ENCODE data around the gene NPW.
A peak's percentile ranks its signal among the peaks of the same experiment; 100 is the strongest.

The NPW gene

DNA sequence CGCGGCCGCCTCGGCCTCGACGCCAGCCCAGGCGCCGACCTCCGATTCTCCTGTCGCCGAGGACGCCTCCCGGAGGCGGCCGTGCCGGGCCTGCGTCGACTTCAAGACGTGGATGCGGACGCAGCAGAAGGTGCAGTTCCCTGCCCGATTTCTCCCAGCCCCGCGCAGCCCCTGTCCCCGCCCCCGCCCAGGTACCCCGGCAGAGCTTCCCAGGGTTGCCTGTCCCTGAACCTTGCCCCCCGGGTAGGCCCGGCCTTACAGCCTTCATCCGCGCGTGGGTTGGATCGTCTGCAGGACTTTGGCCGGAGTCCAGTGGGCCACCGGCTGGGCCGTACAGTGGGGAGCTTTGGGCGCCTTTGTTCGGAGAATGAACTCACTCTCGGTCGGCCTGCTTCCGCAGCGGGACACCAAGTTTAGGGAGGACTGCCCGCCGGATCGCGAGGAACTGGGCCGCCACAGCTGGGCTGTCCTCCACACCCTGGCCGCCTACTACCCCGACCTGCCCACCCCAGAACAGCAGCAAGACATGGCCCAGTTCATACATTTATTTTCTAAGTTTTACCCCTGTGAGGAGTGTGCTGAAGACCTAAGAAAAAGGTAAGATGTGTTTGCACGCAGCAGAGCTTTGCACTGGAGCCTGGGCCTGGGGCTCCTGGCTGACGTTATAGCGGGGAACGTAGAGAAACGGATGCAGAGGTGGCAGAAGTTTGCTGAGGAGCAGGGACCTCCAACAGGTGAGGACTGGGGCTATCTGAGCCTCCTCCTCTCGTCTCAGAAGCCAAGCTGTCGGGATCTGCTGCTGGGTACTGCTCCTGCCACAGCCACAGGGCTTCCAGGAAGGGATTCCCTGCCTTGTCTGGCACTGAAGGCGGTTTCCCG is 35.0 kb upstream of the NPW start:
- no peak for DNase-seq (ENCODE audit: low spot score)

DNA sequence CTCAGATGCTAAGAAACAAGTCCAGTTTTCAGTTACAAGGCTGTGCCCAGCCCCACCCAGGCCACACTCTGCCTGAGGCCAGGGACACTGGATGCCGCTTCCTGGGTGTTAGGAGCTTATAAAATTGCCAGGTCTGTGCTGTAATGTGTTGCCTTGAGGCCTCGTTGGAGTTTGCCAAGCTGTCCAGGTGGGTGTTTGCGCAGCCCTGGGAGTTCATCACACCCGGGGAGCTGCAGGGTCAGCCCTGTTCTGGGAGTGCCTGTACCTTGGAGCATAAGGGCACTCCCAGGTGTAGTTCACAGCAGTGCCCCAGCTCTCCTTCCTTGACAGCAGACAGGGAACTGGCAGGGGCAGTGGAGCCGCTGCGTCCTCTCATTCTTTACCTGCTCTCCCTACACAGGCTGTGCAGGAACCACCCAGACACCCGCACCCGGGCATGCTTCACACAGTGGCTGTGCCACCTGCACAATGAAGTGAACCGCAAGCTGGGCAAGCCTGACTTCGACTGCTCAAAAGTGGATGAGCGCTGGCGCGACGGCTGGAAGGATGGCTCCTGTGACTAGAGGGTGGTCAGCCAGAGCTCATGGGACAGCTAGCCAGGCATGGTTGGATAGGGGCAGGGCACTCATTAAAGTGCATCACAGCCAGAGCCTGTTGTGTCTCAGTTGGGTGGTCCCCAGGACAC is 34.0 kb upstream of the NPW start:
- no peak for DNase-seq (ENCODE audit: low spot score)

DNA sequence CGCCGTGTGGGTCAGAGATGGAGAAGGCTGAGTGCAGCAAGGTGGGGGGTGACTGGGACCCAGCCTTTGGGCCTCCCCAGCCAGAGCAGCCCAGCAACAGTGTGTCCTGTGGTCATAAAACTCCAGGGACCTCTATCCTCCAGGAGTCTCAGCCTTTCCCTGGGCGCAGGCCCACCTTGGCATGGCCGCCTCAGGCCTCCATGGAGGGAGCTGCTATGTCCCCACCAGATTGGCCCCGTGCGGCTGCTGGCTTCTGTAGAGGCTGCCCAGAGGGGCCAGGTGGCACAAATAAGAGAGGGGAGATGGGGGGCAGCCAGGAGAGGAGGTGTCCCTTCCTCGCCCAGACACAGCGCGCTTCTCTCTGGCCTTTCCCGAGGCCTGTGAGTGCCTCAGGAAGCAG is 32.4 kb upstream of the NPW start:
- no peak for DNase-seq (ENCODE audit: low spot score)

DNA sequence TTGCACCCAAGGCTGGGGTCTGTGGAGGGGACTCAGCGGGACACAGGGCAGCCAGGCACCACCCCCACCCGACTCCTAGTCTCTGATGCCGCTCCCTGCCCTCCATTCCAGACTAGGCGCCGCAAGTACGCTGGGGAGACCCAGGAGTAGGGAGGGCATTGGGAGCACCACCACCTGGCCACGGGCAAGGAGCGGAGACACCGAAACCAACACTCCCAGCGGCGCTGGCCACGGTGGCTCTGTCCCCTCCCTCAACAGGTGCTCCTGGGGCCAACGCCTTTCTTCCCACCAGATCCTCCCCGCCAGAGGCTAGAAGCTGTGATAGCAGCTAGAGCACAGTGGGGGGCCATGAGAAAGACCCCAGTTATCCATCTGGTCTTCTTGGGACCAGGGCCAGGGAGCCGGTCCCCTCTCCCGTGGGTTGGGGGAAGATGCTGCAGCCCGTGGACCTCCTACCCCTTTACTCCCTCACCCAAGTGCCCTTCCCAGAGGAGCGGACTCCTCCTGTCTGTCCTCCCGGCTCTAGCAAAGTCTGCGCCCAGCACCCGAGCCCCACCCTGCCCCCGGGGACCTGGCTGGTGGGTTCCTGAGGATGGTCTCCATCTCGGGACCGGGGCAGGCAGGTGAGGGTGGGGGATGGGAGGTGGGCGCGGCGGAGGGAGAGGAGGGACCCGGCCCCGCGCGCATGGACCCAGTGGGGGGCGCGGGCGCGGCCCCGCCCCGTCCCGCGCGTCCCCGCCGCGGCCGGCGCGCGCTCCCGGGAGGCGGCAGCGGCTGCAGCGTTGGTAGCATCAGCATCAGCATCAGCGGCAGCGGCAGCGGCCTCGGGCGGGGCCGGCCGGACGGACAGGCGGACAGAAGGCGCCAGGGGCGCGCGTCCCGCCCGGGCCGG is 30.1 kb upstream of the NPW start, which contains the start of gene SYNGR3:
SYNGR3 (plus strand) TSS at position 762 of the 892 bp plus-strand sequence. CDS start 133 bp downstream, outside the sequence.
- no peak for DNase-seq (ENCODE audit: low spot score)

DNA sequence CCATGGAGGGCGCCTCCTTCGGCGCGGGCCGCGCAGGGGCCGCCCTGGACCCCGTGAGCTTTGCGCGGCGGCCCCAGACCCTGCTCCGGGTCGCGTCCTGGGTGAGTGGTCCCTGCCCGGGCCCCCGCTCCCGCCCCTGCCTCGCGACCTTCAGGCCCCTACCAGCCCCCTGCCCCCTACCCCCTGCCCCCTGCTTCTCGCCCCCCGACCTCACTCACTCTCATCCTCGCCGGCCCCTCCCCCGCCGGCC is 29.6 kb upstream of the NPW start:
- DNase-seq (ENCODE audit: low spot score): no peak

DNA sequence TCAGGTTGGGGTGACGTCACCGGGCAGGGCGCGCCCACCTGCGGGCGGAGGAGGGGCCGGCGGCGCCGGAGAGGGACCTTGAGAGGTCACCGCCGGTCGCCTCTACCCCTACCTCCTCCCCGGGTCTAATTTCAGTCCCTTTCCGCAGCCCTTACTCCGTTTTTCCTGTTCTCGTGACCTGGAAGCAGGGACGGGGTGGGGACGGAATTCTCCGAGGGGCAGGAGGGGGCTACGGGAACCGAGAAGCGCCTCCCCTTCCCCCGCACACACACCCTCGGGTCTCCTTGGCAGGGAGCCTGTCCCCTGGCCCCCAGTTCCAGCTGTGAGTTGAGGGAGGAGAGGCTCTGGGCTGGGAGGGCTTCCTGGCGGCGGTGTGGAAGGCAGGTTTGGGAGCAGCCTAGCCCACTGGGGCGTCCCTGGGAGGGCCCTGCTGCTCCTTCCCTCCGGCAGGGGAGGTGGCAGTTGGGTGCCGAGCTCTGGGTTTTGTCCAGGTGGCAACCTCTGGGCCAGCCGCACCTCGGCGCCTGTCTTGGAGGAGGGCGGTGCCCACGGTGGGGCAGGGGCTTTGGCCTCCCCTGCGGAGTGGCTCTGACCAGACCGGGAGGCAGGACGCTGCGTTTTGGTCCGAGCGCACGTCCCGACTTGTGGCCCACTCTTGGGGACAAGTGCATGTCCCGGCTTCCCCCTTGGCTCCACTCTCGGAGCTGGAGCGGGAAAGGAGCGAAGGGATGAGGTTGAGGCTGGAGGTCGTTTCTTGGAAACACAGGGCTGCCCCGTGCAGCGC is 29.0 kb upstream of the NPW start:
- no peak for DNase-seq (ENCODE audit: low spot score)

DNA sequence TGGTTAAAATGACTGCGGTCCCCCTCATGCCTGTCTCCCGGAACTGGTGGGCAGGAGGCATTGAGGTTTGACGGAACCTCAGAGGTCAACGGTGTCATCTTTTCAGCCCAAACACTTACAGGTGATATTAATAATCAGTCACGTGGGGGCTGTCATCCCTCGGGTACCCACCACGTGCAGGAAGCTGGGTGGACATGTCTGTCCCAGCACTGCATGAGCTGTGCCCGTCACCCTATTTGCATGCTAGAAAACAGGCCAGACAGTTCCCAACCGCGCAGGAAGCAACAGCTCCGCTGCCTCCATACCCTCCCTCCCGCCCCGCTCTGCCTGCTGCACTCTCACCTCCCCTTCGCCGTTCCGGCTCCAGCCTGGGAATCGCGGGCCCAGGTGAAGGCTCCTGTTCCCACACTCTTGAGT is 28.4 kb upstream of the NPW start:
- DNase-seq (ENCODE audit: low spot score): no peak

DNA sequence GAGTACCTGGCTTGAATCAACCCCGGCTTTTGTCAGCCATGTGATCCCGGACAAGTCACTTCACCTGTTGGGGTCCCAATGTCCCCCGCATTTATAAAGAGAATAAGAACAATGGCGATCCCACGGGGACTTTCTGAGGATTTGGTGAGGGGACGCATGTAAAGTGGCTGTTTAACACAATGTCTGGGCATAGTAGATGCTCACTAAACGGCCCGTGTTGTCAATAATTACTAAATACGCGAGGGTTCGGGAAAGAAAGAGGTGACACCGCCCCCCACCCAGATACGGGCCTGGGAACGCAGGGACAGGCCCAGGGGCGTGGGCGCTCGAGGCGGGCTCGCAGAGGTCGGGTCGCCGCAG is 28.0 kb upstream of the NPW start:
- DNase-seq (ENCODE audit: low spot score): no peak

DNA sequence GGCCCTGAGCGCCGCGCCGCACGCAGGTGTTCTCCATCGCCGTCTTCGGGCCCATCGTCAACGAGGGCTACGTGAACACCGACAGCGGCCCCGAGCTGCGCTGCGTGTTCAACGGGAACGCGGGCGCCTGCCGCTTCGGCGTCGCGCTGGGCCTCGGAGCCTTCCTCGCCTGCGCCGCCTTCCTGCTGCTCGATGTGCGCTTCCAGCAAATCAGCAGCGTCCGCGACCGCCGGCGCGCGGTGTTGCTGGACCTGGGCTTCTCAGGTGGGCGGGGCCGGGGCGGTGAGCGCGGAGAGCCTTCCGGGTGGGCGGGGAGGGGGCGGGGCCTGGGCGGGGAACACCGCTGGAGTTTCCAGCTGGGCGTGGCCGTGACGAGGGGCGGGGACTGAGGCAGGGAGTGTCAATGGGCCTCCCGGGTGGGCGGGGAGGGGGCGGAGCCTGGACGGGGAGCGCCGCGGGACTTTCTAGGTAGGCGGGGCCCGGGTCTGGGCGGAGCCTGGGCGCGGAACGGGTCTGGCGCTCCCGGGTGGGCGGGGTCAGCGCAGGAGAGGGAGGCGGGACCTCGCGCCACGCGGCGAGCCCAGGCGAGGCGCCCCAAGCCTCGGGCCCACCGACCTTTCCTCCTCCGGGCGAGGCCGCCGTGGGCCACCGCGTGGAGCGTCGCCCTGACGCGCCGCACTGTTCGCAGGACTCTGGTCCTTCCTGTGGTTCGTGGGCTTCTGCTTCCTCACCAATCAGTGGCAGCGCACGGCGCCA is 27.5 kb upstream of the NPW start:
- peak; percentile 96 for DNase-seq (ENCODE audit: low spot score)

DNA sequence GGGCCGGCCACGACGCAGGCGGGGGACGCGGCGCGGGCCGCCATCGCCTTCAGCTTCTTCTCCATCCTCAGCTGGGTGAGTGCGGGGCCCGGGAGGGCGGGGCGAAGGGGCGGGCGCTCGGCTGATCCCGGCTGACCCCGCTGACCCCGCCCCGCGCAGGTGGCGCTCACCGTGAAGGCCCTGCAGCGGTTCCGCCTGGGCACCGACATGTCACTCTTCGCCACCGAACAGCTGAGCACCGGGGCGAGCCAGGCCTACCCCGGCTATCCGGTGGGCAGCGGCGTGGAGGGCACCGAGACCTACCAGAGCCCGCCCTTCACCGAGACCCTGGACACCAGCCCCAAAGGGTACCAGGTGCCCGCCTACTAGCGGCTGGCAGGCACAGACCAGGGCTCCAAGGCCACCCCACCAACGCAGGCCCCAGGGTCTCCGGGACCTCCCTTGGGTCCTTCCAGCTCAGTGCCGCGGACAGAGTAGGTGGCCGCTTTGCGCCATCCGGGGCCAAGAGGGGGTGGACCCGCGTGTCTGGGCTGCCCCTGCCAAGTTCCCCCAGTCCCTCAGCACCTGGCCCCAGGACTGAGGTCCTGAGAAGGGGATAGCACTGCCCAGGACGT is 26.8 kb upstream of the NPW start:
- DNase-seq (ENCODE audit: low spot score): no peak

DNA sequence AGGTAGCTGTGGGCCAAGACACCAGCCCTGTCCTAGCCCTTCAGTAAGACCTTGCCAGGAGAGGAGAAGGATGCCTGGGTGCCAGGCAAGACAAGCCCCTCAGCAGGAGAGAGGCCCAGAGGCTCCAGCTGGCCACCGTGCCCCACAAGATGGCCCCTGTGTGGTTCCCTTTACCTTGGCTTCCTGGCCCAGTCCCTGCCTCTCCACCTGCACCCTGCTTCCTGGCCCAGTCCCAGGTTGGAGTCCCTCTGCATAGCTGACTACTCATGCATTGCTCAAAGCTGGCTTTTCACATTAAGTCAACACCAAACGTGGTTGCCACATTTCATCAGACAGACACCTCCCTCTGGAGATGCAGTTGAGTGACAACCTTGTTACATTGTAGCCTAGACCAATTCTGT is 25.9 kb upstream of the NPW start:
- DNase-seq (ENCODE audit: low spot score): no peak

DNA sequence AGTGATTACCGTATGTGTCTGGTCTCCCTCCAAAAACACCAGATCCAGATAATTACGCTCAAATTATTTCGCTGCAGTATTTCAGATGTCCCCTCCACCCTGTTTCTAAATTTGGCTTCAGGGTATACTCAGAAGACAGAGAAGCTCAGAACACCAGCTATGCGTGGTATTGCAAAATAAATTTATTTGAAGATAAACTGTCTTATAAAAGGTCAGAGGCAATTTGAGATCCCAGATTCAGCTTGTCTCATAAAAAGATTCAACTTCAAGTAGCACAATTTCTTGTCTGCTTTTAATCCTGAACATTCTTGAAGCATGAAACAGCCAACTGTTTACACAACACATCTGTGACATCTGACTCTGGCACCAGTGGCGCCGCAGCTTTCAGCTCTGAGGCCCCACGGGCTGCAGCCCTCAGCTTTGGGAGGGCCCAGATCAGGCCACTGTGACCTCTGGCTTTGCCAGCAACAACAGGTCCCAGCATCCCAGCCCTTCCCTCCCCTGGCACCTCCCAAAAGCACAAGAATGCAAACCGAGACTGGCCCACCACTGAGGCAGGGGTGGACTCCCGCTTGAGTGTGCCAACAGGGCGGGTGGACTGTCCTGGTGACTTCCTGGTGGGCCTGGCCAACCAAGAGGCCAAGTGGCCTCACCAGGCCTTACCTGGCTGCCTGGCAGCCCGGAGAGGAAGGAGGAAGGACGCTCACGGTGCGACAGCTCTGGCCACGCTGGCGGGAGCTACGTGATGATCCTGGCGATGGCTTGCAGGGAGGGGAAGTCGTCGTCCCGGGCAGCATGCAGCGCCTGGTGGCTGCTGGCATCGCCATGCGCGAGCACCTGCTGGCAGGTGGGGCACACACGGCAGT is 21.9 kb upstream of the NPW start:
- no peak for DNase-seq (ENCODE audit: low spot score)

DNA sequence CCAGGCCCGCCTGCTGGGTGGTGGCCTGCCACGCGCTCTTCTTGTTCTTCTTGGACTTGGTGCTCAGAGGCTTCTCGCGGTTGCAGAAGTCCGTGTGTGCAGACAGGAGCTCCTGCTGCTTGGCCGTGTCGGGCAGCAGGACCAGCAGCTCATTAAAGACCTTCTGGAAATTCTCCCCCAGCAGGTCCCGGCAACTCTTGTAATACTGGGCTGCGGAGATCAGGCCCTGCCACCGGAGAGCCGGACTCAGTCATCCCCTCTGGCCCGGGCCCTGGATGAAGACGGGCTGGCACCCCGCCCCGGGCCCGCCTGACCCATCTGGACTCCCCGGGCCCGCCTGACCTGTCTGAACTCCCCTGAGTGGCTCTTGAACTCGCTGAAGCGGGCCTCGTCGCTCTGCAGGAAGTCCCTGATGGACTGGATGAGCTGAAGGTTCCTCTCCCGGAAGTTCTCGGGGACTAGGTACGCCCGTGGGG is 21.2 kb upstream of the NPW start:
- DNase-seq (ENCODE audit: low spot score): no peak

DNA sequence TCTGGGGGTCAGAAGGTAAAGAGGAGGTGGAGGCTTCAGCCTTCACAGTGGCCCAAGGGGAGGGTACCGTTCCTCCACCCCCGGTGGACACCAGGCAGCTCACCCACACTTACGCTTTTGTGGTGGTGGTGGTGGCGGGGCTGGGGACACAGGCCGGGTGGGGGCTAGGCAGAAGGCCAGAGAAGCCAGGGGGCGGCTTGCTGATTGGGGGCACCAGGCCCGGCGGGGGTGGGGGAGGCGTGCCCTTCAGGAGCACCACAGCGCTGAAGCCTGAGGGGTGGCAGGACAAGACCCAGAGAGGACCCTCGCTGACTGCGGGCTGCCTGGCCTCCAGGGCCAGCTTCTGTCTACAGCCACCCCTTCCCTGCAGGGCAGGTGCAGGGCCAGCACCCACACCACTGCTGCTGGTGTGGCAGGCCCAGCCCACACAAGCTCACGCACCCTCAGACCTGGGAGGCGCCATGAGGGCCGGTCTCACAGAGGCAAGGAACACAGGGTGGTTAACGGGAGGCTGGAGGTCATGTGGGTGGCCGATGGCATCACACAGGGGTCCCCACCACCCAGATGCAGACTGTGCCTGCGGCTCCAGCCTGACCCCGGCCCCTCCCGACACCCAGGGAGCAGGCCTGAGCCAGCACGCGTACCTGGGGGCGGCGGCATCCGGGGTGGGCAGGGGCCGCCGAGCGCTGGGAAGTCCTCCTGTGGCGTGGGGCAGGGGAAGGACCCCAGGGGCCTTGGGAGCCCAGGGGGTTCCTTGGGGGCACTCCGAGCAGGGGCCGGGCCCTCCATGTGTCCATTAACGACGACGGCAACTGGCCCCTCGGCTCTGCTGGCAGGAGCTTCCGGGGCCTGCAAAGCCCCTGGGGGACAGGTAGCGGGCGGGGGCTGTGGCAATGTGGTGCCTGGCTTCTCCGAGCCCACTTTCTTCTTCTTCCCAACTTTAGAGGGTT is 20.5 kb upstream of the NPW start:
- DNase-seq (ENCODE audit: low spot score): no peak

DNA sequence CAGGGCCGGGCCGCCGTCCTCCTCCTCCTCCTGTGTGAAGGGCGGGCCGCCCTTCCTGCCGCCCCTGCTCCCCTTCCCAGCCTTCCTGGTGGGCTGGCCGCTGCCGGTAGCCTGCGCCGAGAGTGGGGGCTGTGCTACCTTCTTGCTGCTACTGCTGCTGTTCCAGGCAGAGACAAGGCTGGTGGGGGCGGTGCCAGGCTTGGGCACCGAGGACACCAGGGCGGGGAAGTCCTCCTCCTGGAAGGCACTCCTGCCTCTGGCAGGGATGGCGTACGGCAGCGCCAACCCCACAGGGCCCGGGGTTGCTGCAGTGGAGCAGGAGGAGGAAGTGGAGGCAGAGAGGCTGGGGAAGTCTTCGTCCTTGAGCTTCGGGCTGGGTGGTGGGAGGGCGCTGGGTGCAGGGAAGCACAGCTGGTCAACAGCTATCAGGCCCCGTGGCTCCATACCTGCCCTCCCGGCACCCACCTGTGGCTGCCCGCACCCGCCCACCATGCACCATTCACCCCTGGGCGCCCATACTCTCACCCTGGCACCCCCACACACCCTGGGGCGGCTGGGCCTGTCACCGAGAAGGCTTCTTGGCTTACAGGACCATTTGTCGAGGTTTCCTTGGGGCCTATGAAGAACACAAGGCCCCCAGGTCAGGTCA is 19.6 kb upstream of the NPW start:
- DNase-seq (ENCODE audit: low spot score): no peak

DNA sequence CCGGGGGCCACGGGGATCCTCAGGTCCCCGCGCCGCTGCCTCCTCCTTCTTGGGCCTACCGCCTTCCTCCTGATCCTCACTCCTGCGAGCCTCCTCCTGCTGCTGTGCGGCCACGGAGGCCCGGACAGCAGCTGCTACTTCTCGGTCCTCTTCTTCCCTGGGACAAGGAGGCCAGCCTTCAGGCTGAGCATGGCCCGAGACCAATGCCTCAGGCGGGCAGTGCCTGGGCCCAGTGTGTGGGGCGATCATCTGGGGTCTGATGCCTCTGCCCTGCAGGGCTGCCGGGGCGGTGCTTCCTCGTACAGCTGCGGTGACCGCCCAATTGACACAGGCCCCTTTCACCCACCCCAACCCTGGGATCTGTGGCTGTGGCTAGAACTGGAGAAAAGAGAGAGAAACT is 18.6 kb upstream of the NPW start:
- no peak for DNase-seq (ENCODE audit: low spot score)

DNA sequence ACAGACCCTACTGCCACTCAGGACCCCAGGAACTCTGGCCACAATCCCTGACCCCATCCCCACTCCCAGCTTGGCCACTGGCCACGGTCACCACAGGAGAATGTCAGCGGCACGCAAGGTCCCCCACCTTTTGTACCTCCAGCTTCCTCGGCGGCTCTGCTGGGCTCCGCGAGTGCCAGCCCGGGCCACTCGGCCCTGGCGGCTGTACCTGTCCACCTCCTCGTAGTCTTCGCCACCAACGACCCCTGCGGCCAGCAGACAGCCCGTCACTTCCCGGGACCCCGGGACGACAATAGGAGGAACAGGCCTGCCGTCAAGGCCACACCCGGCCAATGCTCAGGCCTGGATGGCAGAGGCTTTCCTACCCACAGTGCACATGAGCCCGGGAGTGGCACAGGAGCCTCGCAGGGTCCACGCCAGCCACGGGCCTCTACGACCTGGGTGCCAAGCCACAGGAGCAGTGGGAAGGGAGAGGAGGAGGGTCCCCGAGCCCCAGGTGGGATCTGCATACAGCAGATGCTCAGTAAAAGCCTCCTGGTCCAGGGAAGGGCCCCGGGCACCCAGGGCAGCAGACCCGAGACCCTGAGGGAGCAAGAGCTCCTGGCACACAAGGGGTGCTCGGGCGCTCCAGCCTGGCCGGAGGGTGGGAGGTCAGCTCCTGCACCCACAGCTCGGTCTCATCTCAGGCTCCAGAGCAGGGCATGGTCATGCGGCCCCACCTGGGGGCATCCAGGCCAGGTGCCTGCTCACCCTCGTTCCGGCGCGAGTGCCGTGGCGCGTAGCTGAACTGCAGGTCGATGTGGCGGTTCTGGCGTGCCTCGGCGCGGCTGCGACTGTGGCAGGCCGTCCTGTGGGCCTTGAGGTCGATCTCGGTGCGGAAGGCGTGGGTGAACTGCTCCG is 17.9 kb upstream of the NPW start:
- no peak for DNase-seq (ENCODE audit: low spot score)
